Measurements from ENCODE around the gene NOX1. TPM values are rescaled to one million over a fixed set of nuclear protein-coding genes. Genes with fewer than 3 reads are reported as not detected.

Gene NOX1
- total RNA-seq, 1 experiment from 2014 or later = not detected

DNA sequence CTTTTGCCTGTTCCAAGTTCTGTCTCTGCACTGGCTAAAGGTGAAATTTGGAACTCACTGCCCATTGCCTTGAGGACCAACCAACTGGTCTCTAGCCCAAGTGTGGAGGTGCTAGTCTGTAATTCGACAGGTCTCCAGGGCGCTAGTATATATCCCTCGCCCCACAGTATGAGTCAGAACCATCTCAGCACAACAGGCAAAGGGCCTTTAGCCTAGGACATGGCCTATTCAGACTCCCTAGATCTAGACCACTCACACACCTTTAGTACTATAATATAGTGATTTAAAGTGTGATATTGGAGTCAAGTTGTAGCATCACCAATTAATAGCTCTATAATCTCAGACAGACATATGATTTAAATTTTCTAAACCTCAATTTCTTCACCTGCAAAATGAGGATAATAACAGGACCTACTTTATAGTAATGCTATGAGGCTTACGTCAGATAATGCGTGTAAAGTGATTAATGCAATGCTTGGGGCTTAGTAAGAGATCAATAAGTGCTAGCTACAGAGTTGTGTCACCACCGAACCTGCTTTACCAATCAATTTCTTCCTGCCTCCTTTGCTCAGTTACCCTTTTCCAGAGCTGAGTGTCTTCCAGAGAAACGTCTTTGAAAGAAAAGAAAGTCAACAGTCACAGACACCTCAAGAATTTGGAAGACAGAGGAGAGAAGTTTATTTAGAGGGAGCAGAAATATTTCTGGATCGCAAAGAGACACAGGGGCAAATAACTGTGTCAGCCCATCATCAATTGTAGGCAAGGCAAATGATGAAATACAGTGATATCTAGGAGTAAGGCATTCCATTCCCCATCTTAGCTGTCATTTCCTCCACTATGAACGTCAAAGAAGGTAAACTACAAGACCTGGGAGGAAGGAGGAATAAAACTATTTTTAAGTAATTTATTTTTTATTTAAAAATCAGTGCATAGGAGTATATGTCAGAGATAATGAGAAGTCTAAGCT, 2.3 kb downstream of the NOX1 start:
- H3K27me3 ChIP-seq (ENCODE audit: insufficient read depth, low read depth) = no peaks in the 10 kb centered on the region
- ChIA-PET CTCF (no interaction called here), POLR2A (ENCODE audit: unreplicated experiment) (no interaction called here)
- no peaks in the 10 kb centered on the region for H3K9me2 ChIP-seq (ENCODE audit: insufficient read depth)
- no peak overlapping the region for H3K27ac ChIP-seq
- no peaks in the 10 kb centered on the region for H3K9me3 ChIP-seq (ENCODE audit: insufficient read depth, low read depth)
- H4K20me1 ChIP-seq (ENCODE audit: insufficient read depth) = no peaks in the 10 kb centered on the region
- H3K4me1 ChIP-seq (replicated peaks; ENCODE audit: insufficient read depth) = peaks cover 17% of the 10 kb centered on the region; the same call in 1 of the 2 replicates
- BruUV-seq (replicated peaks) = no TSS peak
- H3K4me3 ChIP-seq = no peak overlapping the region
- no peaks in the 10 kb centered on the region for H3K36me3 ChIP-seq (ENCODE audit: low read depth)
- DNase-seq = no peak
- intact Hi-C loops (cut with micrococcal nuclease; ENCODE audit: unreplicated experiment) = no loop called here
- TF ChIP-seq EZH2 (IDR thresholded peaks at IDR 0.05; ENCODE audit: low read depth) (no peak), CTCF (conservative IDR thresholded peaks at IDR 0.05) (no peak)
- H3K4me2 ChIP-seq = no peak overlapping the region
- H2AFZ ChIP-seq = no peak overlapping the region
- H3F3A ChIP-seq (ENCODE audit: insufficient read depth, low read depth) = no peaks in the 10 kb centered on the region
- no peaks in the 10 kb centered on the region for H3K79me2 ChIP-seq (ENCODE audit: low read depth)

DNA sequence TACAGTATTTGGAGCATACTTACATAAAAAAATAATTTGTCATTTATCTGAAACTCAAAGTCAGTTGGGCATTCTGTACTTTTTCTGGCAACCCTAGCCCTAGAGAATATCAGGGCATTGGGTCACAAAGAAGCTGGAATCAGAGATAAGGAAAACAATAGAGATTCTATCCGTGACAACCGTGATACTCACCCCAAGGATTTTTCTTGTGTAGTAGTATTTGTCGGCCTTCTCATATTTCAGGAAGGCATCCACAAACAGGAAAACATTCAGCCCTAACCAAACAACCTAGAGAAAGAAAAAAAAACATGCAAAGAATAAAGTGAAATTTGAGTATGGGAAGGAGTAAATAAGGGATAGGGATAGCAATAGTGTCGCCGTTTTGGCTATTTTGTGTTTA, 3.6 kb downstream of the NOX1 start:
- no TSS peak for BruUV-seq (replicated peaks)
- DNase-seq = peak in 1 of 2 experiments; percentile 55
- H3K4me1 ChIP-seq (replicated peaks; ENCODE audit: insufficient read depth) = peaks cover 17% of the 10 kb centered on the region; the same call in 1 of the 2 replicates
- no peaks in the 10 kb centered on the region for H3K36me3 ChIP-seq (ENCODE audit: low read depth)
- no peaks in the 10 kb centered on the region for H4K20me1 ChIP-seq (ENCODE audit: insufficient read depth)
- no peak overlapping the region for H3K27ac ChIP-seq
- no peaks in the 10 kb centered on the region for H3K79me2 ChIP-seq (ENCODE audit: low read depth)
- H3K27me3 ChIP-seq (ENCODE audit: insufficient read depth, low read depth) = no peaks in the 10 kb centered on the region
- H3K9me3 ChIP-seq (ENCODE audit: insufficient read depth, low read depth) = no peaks in the 10 kb centered on the region
- ChIA-PET CTCF (no interaction called here), POLR2A (ENCODE audit: unreplicated experiment) (no interaction called here)
- intact Hi-C loops (cut with micrococcal nuclease; ENCODE audit: unreplicated experiment) = no loop called here
- no peak overlapping the region for H3K4me3 ChIP-seq
- H3K9me2 ChIP-seq (ENCODE audit: insufficient read depth) = no peaks in the 10 kb centered on the region
- no peak overlapping the region for H2AFZ ChIP-seq
- H3K4me2 ChIP-seq = peak overlapping the region; percentile 41
- no peaks in the 10 kb centered on the region for H3F3A ChIP-seq (ENCODE audit: insufficient read depth, low read depth)
- TF ChIP-seq CTCF (conservative IDR thresholded peaks at IDR 0.05) (no peak), EZH2 (IDR thresholded peaks at IDR 0.05; ENCODE audit: low read depth) (no peak)

- Histone ChIP-seq H3K27me3 (ENCODE audit: insufficient read depth, low read depth) (no peaks in the 10 kb centered on the region), H4K20me1 (ENCODE audit: insufficient read depth) (no peaks in the 10 kb centered on the region), H3K4me3 (no peak overlapping the region), H3K27ac (no peak overlapping the region), H2AFZ (no peak overlapping the region), H3K4me2 (no peak overlapping the region), H3K79me2 (ENCODE audit: low read depth) (no peaks in the 10 kb centered on the region), H3K4me1 (replicated peaks; ENCODE audit: insufficient read depth) (peaks cover 27% of the 10 kb centered on the region), H3K9me2 (ENCODE audit: insufficient read depth) (no peaks in the 10 kb centered on the region), H3K9me3 (ENCODE audit: insufficient read depth, low read depth) (no peaks in the 10 kb centered on the region), H3K36me3 (ENCODE audit: low read depth) (no peaks in the 10 kb centered on the region), H3F3A (ENCODE audit: insufficient read depth, low read depth) (no peaks in the 10 kb centered on the region)
- ChIA-PET CTCF (no interaction called here), POLR2A (ENCODE audit: unreplicated experiment) (no interaction called here)
- no peak for DNase-seq
- BruUV-seq (replicated peaks) = no TSS peak
- TF ChIP-seq CTCF (conservative IDR thresholded peaks at IDR 0.05) (no peak), EZH2 (IDR thresholded peaks at IDR 0.05; ENCODE audit: low read depth) (no peak)
- intact Hi-C loops (cut with micrococcal nuclease; ENCODE audit: unreplicated experiment) = no loop called here
Observed at GRCh38 chrX:100868273-100868672, 5.9 kb downstream of the NOX1 start.

Data from PC-9 (cell line).